HG03097 (cell line): ENCODE measurements around the gene MGAT5.

Experiments used
- ATAC-seq: cut with Tn5 transposase; IDR thresholded peaks from one replicate; pipeline ENCODE4 v1.9.1; 2021; ENCODE audit not compliant: unreplicated experiment, low FRiP score

Gene MGAT5

GRCh38 chr2:134230885-134231284, 23.0 kb upstream of the MGAT5 start:
- ATAC-seq = no peak

GRCh38 chr2:134231301-134231964, 22.4 kb upstream of the MGAT5 start:
- ATAC-seq = no peak

- ATAC-seq = no peak
These were observed 21.9 kb upstream of the MGAT5 start for GRCh38 chr2:134231965-134232340.

GRCh38 chr2:134232461-134232860, 21.4 kb upstream of the MGAT5 start:
- ATAC-seq = no peak

GRCh38 chr2:134232868-134233727, 20.8 kb upstream of the MGAT5 start:
- peak; percentile 32 for ATAC-seq

- ATAC-seq = peak; percentile 37
These were observed 20.1 kb upstream of the MGAT5 start for GRCh38 chr2:134233728-134234136.

- no peak for ATAC-seq
These were observed 19.3 kb upstream of the MGAT5 start for GRCh38 chr2:134234535-134234934.

- ATAC-seq = no peak
These were observed 18.2 kb upstream of the MGAT5 start for GRCh38 chr2:134235510-134236144.

- ATAC-seq = no peak
These were observed 15.5 kb upstream of the MGAT5 start for GRCh38 chr2:134238371-134238770.

GRCh38 chr2:134240061-134240460, 13.8 kb upstream of the MGAT5 start:
- ATAC-seq = no peak

- no peak for ATAC-seq
These were observed 12.0 kb upstream of the MGAT5 start for GRCh38 chr2:134241911-134242310.

GRCh38 chr2:134243244-134243643, 10.6 kb upstream of the MGAT5 start:
- ATAC-seq = no peak

- ATAC-seq = no peak
These were observed 9.8 kb upstream of the MGAT5 start for GRCh38 chr2:134244086-134244485.

GRCh38 chr2:134244587-134244986, 9.3 kb upstream of the MGAT5 start:
- ATAC-seq = no peak

GRCh38 chr2:134245340-134245984, 8.4 kb upstream of the MGAT5 start:
- no peak for ATAC-seq

- no peak for ATAC-seq
These were observed 7.6 kb upstream of the MGAT5 start for GRCh38 chr2:134246154-134246874.

- ATAC-seq = no peak
These were observed 6.2 kb upstream of the MGAT5 start for GRCh38 chr2:134247679-134248078.

GRCh38 chr2:134248913-134249312, 5.0 kb upstream of the MGAT5 start:
- no peak for ATAC-seq

GRCh38 chr2:134249755-134250154, 4.1 kb upstream of the MGAT5 start:
- no peak for ATAC-seq

GRCh38 chr2:134250840-134251461, 2.9 kb upstream of the MGAT5 start:
- no peak for ATAC-seq
